GM23248 (cell line): Measurements from ENCODE around the gene E2F3. TPM values are rescaled to one million over a fixed set of nuclear protein-coding genes. Genes with fewer than 3 reads are reported as not detected.

Source experiments
- DNase-seq: peaks from one replicate; pipeline ENCODE4 v3.0.0-alpha.2; 2015
- H2AFZ ChIP-seq: fragments of 200-600 bp; sonication (generic); 2 replicates; pipeline ENCODE4 v1.6.1; 2016; ENCODE audit warnings: antibody characterized with exemption
- H3F3A ChIP-seq: fragments of 200-600 bp; sonication (generic); 2 replicates; pipeline ENCODE4 v1.6.1; 2016; ENCODE audit warnings: mild to moderate bottlenecking, antibody characterized with exemption, mixed run types; ENCODE audit not compliant: insufficient read depth
- H3K27ac ChIP-seq: fragments of 200-600 bp; sonication (generic); 2 replicates; pipeline ENCODE4 v1.5.1; 2016; ENCODE audit warnings: mild to moderate bottlenecking
- H3K27me3 ChIP-seq: fragments of 200-600 bp; sonication (generic); replicated peaks from 2 replicates; pipeline ENCODE4 v1.6.1; 2016; ENCODE audit warnings: mild to moderate bottlenecking; ENCODE audit not compliant: insufficient read depth
- H3K36me3 ChIP-seq: fragments of 200-600 bp; sonication (generic); 2 replicates; pipeline ENCODE4 v1.6.1; 2016; ENCODE audit warnings: low read depth, mild to moderate bottlenecking
- H3K4me1 ChIP-seq: fragments of 200-600 bp; sonication (generic); 2 replicates; pipeline ENCODE4 v1.6.1; 2016; ENCODE audit warnings: mild to moderate bottlenecking; ENCODE audit not compliant: insufficient read depth
- H3K4me2 ChIP-seq: fragments of 200-600 bp; sonication (generic); one replicate; pipeline ENCODE4 v1.6.1; 2016; ENCODE audit warnings: mild to moderate bottlenecking; ENCODE audit not compliant: unreplicated experiment
- H3K4me3 ChIP-seq: fragments of 200-600 bp; sonication (generic); 2 replicates; pipeline ENCODE4 v1.5.1; 2016; ENCODE audit warnings: mild to moderate bottlenecking
- H3K79me2 ChIP-seq: fragments of 200-600 bp; sonication (generic); 2 replicates; pipeline ENCODE4 v1.6.1; 2016; ENCODE audit warnings: mild to moderate bottlenecking; ENCODE audit not compliant: insufficient read depth
- H3K9ac ChIP-seq: fragments of 200-600 bp; sonication (generic); 2 replicates; pipeline ENCODE4 v1.6.1; 2016; ENCODE audit warnings: mild to moderate bottlenecking
- H3K9me2 ChIP-seq: fragments of 200-600 bp; sonication (generic); 2 replicates; pipeline ENCODE4 v1.6.1; 2016; ENCODE audit warnings: mixed run types, mild to moderate bottlenecking, moderate library complexity; ENCODE audit not compliant: insufficient read depth
- H3K9me3 ChIP-seq: fragments of 200-600 bp; sonication (generic); one replicate; pipeline ENCODE4 v1.6.1; 2017; ENCODE audit warnings: low read depth
- H4K20me1 ChIP-seq: fragments of 200-600 bp; sonication (generic); 2 replicates; pipeline ENCODE4 v1.6.0; 2016; ENCODE audit not compliant: insufficient read depth
- EZH2 ChIP-seq: fragments of 200-600 bp; sonication (generic); IDR thresholded peaks from 2 replicates; pipeline ENCODE4 v1.6.1; 2018; ENCODE audit warnings: antibody characterized with exemption, mild to moderate bottlenecking; ENCODE audit not compliant: insufficient read depth, poor library complexity, severe bottlenecking
- EZH2phosphoT487 ChIP-seq: fragments of 200-600 bp; sonication (generic); IDR thresholded peaks from 2 replicates; pipeline ENCODE4 v1.6.1; 2018; ENCODE audit warnings: antibody characterized with exemption, moderate library complexity, mild to moderate bottlenecking, low read depth; ENCODE audit not compliant: insufficient read depth
- WGBS, 2 experiments: methylation state at CpG; one replicate each; pipeline ENCODE4 v1.1.6; 2015 to 2017; ENCODE audit warnings: low lambda C conversion rate in 2 of 2, low coverage in 1 of 2; ENCODE audit errors: missing lambda C conversion rate in 2 of 2; 5-methylcytosine and 5-hydroxymethylcytosine counted together
- in situ Hi-C: fragments of 300-500 bp; cut with MboI; formaldehyde crosslinking; loops from 2 replicates; pipeline ENCODE4 v1.15.0; 2020
- polyA plus RNA-seq: library from polyadenylated mRNA; unstranded; fragments of >200 nt; fragmentation: Nextera tagmentation; extraction: Ambion mirVana; gene quantifications from 2 replicates; pipeline ENCODE4 v1.2.1, GENCODE V29; 2016
- total RNA-seq: library from RNA; depleted of rRNA; stranded (reverse); fragments of >200 nt; shearing (Covaris generic); gene quantifications from 2 replicates; pipeline ENCODE4 v1.2.3, GENCODE V29; 2014

Gene E2F3
- total and polyA plus RNA-seq, 2 experiments from 2014 or later, result 4.1 to 7.0 TPM

DNA sequence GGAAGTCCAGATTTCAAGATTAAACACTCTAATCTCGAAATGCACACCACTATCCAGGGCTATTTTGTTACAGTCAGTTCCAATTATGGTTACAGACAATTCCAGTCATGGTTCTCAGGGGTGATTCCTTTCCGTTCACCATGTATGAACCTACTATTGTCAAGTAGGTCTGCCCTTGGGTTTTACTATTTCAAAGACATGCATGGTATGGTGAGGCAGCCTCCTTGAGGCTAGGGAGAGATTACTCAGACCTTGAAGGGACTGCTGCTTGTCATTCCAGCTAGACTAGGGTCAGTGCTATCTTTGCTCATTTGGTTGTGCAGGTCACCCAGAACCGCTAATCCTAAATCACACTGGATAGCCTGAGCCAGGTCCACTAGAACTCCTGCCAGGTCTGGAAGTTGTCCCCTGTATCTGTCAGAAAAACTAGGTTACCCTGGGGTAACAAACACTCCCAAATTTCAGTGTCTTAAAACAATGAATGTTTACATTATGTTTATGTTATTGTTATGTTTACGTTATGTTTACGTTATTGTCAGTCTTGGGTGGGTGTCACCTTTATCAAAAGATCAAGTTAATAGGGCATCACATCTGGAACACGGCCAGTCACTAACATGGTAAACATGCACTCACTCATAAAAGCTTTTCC, 41.1 kb upstream of the E2F3 start:
- no peaks in the 10 kb centered on the region for H3K9me3 ChIP-seq
- H3K27me3 ChIP-seq, result no peaks in the 10 kb centered on the region; the same call in 1 of the 2 replicates
- H3K9me2 ChIP-seq, result no peaks in the 10 kb centered on the region
- no peak overlapping the region for H3K4me3 ChIP-seq
- TF ChIP-seq EZH2 (no peak), EZH2phosphoT487 (no peak)
- H3K9ac ChIP-seq, result no peak overlapping the region
- no peaks in the 10 kb centered on the region for H3K79me2 ChIP-seq
- WGBS, 2 experiments, result 55 to 57% methylated on average over 6 of the region's 6 CpGs
- no peak for DNase-seq
- in situ Hi-C loops, result no loop called here
- H3K4me1 ChIP-seq, result no peaks in the 10 kb centered on the region
- no peaks in the 10 kb centered on the region for H3F3A ChIP-seq
- H3K4me2 ChIP-seq, result no peak overlapping the region
- no peaks in the 10 kb centered on the region for H3K36me3 ChIP-seq
- no peak overlapping the region for H3K27ac ChIP-seq
- no peaks in the 10 kb centered on the region for H4K20me1 ChIP-seq
- no peak overlapping the region for H2AFZ ChIP-seq

- WGBS, 2 experiments, result 48 to 52% methylated on average over 1 of the region's 1 CpG
These were observed 39.1 kb upstream of the E2F3 start for GRCh38 chr6:20362623-20363022.

DNA sequence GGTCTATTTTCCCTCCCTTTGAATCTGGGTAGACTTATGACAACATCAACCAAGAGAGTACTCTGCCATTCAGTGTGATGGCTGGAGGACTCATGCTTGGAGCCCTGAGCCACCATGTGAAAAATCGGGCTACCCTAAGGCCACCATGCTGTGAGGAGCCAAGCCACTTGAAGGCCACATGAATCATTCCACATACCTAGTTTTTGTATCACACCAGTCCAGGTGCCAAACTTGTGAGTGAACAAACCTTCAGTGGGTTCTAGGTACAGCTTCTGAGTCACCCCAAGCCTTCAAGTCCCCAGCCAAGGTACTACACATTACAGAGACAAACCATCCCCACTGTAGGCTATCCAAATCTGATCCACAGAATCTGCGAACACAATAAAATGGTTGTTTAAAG, 37.4 kb upstream of the E2F3 start:
- Histone ChIP-seq H3K9me2 (no peaks in the 10 kb centered on the region), H3K4me3 (no peak overlapping the region), H3K79me2 (no peaks in the 10 kb centered on the region), H3F3A (no peaks in the 10 kb centered on the region), H3K4me2 (no peak overlapping the region), H3K36me3 (no peaks in the 10 kb centered on the region), H2AFZ (no peak overlapping the region), H3K9ac (no peak overlapping the region), H3K9me3 (no peaks in the 10 kb centered on the region), H3K4me1 (no peaks in the 10 kb centered on the region), H3K27ac (no peak overlapping the region), H4K20me1 (no peaks in the 10 kb centered on the region), H3K27me3 (no peaks in the 10 kb centered on the region)
- in situ Hi-C loops, result no loop called here
- no peak for DNase-seq
- WGBS, 2 experiments, result 68 to 75% methylated on average over 2 of the region's 2 CpGs
- TF ChIP-seq EZH2, result no peak

More at GRCh38 chr6:20362623-20363022, 39.1 kb upstream of the E2F3 start:
- no peaks in the 10 kb centered on the region; the same call in 1 of the 2 replicates for H3K27me3 ChIP-seq
- no peaks in the 10 kb centered on the region for H3K9me3 ChIP-seq
- TF ChIP-seq EZH2phosphoT487, result no peak
- no peak for TF ChIP-seq EZH2
- H3K4me1 ChIP-seq, result no peaks in the 10 kb centered on the region
- no peak overlapping the region for H3K4me2 ChIP-seq
- DNase-seq, result no peak
- H3K4me3 ChIP-seq, result no peak overlapping the region
- no peak overlapping the region for H2AFZ ChIP-seq
- no peak overlapping the region for H3K27ac ChIP-seq
- no peaks in the 10 kb centered on the region for H3K79me2 ChIP-seq
- H3K9ac ChIP-seq, result no peak overlapping the region
- H3F3A ChIP-seq, result no peaks in the 10 kb centered on the region
- H4K20me1 ChIP-seq, result no peaks in the 10 kb centered on the region
- in situ Hi-C loops, result no loop called here
- no peaks in the 10 kb centered on the region for H3K9me2 ChIP-seq
- no peaks in the 10 kb centered on the region for H3K36me3 ChIP-seq

DNA sequence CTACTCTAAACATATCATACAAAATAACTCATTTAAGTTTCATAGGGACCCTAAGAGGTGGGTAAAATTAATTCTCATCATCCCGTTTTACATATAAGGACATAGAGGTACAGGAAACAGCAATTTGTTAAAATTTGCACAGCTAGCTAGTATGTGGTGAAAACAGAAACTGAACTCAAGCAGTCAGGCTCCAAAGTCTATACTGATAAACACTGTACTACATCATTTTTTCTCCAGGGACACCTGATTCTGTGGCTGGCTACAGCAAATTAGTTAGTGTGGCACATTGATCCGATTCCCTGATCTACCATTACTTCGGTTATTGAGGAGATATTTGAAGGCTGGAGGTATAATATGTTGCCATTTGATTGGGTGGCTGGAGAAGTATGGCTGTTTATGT, 36.2 kb upstream of the E2F3 start:
- no peaks in the 10 kb centered on the region for H3F3A ChIP-seq
- no peak overlapping the region for H2AFZ ChIP-seq
- TF ChIP-seq EZH2 (no peak), EZH2phosphoT487 (no peak)
- no peaks in the 10 kb centered on the region for H3K9me3 ChIP-seq
- no peaks in the 10 kb centered on the region for H3K9me2 ChIP-seq
- H3K4me2 ChIP-seq, result no peak overlapping the region
- no peaks in the 10 kb centered on the region; the same call in 1 of the 2 replicates for H3K27me3 ChIP-seq
- H3K4me1 ChIP-seq, result no peaks in the 10 kb centered on the region
- in situ Hi-C loops, result no loop called here
- no peak overlapping the region for H3K9ac ChIP-seq
- H3K27ac ChIP-seq, result no peak overlapping the region
- H3K79me2 ChIP-seq, result no peaks in the 10 kb centered on the region
- DNase-seq, result no peak
- H3K4me3 ChIP-seq, result no peak overlapping the region
- H3K36me3 ChIP-seq, result no peaks in the 10 kb centered on the region
- no peaks in the 10 kb centered on the region for H4K20me1 ChIP-seq
- 41 to 46% methylated on average over 3 of the region's 3 CpGs for WGBS, 2 experiments
